Dedifferentiated amniotic fluid mesenchymal stem cell (primary cell): ENCODE data around the gene SLC10A3.

Experiments used
- DNase-seq: peaks from one replicate; pipeline ENCODE4 v3.0.0-alpha.2; 2016; ENCODE audit errors: extremely low spot score

SLC10A3 gene

DNA sequence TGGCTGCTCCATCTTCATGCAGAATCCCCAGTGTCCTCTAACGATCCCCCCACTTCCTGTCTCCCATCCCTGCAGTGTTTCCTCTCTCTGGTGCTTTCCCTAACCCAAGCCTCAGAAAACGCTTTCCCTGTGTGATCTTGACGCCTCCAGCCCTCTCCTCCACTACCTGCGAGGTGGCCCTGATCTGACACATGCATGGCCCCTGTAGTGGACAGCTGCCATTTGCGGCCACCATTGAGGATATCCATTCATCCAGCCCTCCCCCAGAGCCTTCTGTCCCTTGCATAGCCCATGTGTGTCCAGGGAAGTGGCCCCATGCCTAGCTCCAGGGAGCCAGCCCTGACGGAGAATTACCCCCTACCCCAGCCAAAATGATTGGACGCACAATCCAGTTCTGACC, 7.1 kb downstream of the SLC10A3 start:
- DNase-seq, result no peak

GRCh38 chrX:154482786-154483185, 7.6 kb downstream of the SLC10A3 start:
- DNase-seq, result no peak

- DNase-seq, result no peak
Measured at GRCh38 chrX:154481911-154482601, 8.4 kb downstream of the SLC10A3 start.

- no peak for DNase-seq
Measured at GRCh38 chrX:154481195-154481594, 9.2 kb downstream of the SLC10A3 start.

GRCh38 chrX:154478728-154479622, 11.5 kb downstream of the SLC10A3 start, which contains the start of gene LAGE3:
Gene LAGE3 (minus strand): TSS chrX:154479281. CDS start chrX:154478915, 366 bp downstream.
- DNase-seq, result peak; percentile 71

DNA sequence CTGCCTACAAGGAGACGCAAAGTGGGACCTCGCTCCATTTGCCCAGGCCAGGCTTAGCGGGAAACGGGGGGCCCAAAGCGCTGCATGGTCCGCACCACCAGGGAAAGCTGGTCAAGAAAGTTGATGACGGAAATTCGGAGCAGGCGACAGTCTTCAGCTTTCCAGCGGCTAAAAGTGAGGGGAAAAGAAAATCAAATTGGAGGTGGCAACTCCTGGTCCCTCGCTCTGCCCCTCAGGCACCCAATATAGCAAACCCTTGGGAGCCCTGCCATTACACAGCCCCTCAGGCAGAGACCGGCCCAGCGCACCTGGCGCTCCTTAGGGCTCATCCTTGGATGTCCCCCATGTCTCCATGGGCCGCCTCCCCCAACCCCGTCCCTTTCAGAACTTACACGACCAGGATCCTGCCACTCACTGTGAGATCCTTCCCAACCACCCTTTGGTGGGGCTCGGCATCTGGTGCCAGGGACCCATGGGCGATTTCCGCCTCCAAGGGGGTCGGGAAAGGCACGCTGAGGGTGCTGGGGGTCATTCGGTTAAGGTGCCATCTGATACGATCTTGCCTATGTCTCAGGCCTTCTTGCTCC, 12.4 kb downstream of the SLC10A3 start:
- DNase-seq, result no peak

GRCh38 chrX:154476821-154477220, 13.6 kb downstream of the SLC10A3 start:
- no peak for DNase-seq

DNA sequence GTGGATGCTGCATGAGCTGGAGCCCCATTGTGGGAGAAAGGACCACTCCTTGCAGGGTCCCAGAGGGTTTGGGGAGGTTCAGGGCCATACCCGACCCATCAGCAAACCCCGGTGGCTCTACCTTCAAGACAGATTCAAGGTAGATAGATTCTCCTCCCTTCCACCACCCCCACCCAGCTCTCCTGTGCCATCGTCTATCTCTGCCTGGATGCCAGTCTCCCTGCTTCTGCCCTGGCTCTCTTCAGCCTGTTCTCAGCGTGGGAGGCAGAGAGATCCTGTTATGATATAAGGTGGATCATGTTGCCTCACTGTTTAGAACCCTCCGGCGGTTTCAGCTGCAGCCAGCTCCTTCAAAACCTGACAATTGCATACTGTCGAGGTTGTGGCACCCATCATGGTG, 16.7 kb downstream of the SLC10A3 start:
- DNase-seq, result no peak

- no peak for DNase-seq
Measured at GRCh38 chrX:154472685-154473632, 17.5 kb downstream of the SLC10A3 start.

DNA sequence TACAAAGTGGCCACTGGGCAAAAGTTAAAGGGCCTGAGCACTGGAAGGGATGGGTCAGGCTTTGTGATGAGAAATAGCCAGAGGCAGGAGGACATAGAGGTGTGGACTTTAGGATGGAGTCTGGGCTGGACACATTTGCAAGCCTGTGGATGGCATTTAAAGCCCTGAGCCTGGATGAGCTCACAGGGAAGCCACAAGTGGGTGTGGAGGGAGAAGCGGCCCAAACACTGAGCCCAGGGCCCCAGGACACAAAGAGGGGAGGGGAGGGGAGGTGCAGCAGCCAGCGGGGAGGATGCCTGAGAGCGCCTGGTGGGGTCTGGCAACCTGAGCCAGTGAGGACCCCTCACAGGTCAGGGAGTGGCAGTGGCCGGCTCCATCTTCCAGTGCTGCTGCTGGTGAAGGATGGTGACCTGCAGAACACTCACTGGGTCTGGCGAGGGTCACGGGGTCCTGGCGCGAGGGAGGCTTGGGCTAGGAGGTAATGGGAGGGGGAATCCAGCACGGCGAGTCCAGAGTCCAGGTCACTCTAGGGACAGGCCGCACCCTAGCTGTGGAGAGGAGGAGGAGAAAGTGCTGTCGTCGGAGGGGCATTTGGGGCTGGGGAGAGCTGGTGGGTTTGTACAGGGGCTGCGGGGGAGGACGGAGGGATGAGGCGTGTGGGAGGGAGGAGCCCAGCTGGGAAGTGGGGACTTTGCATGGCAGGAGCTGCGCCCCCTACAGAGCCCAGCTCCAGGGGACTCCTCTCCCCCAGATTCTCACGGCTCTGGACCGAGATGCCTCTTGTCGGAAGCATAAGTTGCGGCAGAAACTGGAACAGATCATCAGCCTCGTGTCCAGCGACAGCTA, 18.4 kb downstream of the SLC10A3 start:
- DNase-seq, result no peak

DNA sequence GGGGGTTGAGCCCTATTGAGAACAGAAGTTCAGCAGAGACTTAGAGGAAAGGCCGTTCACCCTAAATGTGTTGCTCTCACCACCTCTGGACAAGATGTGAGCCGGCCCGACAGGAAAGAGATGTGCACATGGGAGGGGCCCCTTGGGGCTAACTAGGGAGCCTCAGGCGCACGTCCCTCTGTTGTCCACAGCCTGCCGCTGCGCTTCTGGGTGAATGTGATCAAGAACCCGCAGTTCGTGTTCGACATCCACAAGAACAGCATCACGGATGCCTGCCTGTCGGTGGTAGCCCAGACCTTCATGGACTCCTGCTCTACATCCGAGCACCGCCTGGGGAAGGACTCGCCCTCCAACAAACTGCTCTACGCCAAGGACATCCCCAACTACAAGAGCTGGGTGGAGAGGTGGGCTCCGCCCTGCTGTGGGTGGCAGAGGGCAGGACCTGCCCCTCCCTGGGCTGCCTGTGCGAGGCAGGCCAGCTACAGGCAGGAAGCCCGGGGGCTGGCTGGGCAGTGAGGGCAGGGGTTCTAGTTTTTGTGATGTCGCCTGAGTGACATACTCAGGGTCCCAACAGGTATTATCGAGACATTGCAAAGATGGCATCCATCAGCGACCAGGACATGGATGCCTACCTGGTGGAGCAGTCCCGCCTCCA, 19.4 kb downstream of the SLC10A3 start:
- DNase-seq, result no peak

GRCh38 chrX:154470434-154470833, 20.0 kb downstream of the SLC10A3 start:
- DNase-seq, result no peak

- no peak for DNase-seq
Measured at GRCh38 chrX:154469880-154470279, 20.5 kb downstream of the SLC10A3 start.

DNA sequence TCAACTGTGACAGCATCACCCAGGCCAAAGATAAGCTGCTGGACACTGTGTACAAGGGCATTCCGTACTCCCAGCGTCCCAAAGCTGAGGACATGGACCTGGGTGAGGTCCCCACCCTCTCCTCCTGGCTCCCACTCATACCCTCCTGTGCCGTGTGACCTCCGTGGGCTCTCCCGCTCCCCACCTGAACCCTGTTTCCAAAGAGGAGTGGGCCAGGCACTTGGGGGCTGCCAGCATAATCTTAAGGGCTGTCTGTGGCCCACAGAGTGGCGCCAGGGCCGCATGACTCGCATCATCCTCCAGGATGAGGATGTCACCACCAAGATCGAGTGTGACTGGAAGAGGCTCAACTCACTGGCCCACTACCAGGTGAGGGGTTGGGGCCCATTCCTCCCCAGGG, 21.3 kb downstream of the SLC10A3 start:
- DNase-seq, result no peak

DNA sequence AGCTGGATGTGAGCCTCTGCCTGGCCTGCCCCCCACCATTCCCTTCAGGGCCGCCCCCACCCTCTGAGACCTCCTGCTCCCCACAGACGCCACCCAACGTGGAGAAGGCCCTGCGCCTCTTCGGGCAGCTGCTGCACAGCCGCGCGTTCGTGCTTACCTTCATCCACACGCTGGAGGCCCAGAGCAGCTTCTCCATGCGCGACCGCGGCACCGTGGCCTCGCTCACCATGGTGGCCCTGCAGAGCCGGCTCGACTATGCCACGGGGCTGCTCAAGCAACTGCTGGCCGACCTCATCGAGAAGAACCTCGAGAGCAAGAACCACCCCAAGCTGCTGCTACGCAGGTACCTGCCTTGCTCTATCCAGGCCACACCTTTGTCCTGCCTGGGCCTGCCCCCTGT, 22.2 kb downstream of the SLC10A3 start:
- DNase-seq, result no peak

- no peak for DNase-seq
Measured at GRCh38 chrX:154467556-154467955, 22.9 kb downstream of the SLC10A3 start.

GRCh38 chrX:154466907-154467306, 23.5 kb downstream of the SLC10A3 start:
- DNase-seq, result no peak

DNA sequence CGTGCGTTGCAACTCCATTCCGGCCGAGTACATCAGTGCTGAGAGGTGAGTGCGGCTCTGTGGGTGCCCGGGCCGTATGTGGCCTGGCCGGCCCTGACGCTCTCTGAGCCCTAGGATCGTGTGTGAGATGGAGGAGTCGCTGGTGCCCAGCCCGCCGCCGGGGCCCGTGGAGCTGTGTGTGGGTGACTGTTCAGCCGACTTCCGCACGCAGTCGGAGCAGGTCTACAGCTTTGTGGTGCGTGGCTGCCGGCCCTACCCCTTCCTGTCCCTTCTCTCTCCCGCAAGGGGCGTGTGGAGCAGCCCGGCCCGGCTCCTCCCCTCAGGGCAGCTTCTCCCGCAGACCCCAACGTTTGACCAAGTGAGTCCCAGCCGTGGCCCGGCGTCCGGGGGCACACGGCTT, 24.4 kb downstream of the SLC10A3 start:
- DNase-seq, result no peak

GRCh38 chrX:154465601-154466000, 24.8 kb downstream of the SLC10A3 start:
- no peak for DNase-seq

DNA sequence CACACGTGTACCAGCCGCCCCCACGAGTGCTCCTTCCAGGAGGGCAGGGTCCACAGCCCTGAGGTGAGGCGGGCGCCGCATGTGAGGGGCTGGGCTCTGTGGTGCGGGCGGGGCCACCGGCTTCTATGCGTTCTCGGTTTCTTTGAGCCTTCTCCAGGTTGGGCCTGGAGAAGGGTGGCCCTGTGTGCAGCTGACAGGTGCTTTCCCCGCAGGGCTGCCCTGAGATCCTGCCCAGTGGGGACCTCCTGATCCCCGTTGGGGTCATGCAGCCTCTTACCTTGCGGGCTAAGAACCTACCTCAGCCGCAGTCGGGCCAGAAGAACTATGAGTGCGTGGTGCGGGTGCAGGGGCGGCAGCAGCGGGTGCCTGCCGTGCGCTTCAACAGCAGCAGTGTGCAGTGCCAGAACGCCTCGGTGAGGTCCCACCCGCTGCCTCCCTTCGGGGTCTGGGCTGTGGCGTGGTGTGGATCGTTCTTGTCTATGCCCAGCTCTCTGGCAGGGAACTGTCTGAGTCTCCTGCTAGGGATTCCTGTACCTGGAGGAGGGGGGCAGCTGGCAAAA, 25.5 kb downstream of the SLC10A3 start:
- no peak for DNase-seq
